ENCODE data around the gene REG1A. TPM values are rescaled to one million over a fixed set of nuclear protein-coding genes. Genes with fewer than 3 reads are reported as not detected.

REG1A gene
- total RNA-seq, 1 experiment from 2014 or later: 4.8 TPM

DNA sequence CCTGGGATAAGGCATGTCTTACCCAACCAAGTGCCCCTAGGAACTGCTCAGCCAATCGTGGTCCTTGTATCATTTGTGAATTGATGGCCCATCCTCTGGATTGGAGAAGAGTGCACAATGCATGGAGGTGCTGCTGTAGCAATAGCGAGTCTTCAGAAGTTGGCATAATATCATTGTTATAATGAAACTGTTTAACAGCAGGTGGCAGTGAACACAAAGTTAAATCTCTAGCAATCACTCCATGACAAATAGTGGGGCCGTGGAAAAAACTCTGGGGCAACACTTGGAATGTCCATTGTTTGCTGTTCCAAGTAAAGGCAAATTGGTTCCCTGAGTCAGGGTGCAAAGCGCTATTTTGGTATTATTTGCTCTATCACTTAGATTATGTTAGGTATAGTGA is 11.4 kb downstream of the REG1A start:
- ATAC-seq (no peak), DNase-seq (ENCODE audit: low spot score) (no peak)
- no peak overlapping the region for H3K4me3 Mint-ChIP-seq
- no peaks in the 10 kb centered on the region for H3K27me3 Mint-ChIP-seq (ENCODE audit: low read depth)
- ChIA-PET POLR2A (no interaction called here), CTCF (no interaction called here)
- H3K4me1 Mint-ChIP-seq: 0 out of 2 replicates have a peak, but pooled peaks cover 3% of the 10 kb centered on the region
- no peaks in the 10 kb centered on the region for H3K36me3 Mint-ChIP-seq
- H3K9me3 Mint-ChIP-seq: no peaks in the 10 kb centered on the region
- no peak overlapping the region for H3K27ac Mint-ChIP-seq
- TF ChIP-seq ZNF396 (CRISPR knock-in tag; IDR thresholded peaks at IDR 0.05; ENCODE audit: borderline replicate concordance) (no peak), SP1 (CRISPR knock-in tag; conservative IDR thresholded peaks at IDR 0.05) (no peak)
- TF ChIP-seq, protein P1, sequence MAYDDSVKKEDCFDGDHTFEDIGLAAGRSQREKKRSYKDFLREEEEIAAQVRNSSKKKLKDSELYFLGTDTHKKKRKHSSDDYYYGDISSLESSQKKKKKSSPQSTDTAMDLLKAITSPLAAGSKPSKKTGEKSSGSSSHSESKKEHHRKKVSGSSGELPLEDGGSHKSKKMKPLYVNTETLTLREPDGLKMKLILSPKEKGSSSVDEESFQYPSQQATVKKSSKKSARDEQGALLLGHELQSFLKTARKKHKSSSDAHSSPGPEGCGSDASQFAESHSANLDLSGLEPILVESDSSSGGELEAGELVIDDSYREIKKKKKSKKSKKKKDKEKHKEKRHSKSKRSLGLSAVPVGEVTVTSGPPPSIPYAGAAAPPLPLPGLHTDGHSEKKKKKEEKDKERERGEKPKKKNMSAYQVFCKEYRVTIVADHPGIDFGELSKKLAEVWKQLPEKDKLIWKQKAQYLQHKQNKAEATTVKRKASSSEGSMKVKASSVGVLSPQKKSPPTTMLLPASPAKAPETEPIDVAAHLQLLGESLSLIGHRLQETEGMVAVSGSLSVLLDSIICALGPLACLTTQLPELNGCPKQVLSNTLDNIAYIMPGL (CRISPR knock-in tag; IDR thresholded peaks at IDR 0.05): no peak

DNA sequence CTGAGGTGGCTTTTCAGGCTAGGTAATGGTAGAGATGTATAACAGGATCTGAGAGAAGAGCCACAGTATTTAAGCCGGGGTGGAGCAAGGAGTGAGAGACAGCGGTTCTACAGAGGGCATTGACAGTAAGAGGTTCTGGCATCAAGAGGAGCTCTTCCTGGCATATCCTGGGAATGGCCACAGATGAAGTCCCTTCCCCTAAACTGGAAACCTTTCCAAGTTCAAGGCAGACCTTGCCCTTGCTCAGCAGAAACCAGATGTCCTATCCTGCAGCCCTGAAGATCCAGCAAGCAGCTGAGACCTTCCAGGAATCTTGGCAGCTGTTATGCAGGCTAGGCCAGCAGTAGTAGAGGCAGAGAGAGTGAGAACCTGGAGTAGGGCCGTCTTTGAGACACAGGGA is 18.1 kb downstream of the REG1A start:
- Mint-ChIP-seq H3K4me1 (no peaks in the 10 kb centered on the region), H3K27ac (no peak overlapping the region), H3K9me3 (no peaks in the 10 kb centered on the region), H3K36me3 (no peaks in the 10 kb centered on the region), H3K27me3 (ENCODE audit: low read depth) (no peaks in the 10 kb centered on the region), H3K4me3 (no peak overlapping the region)
- no peak for DNase-seq (ENCODE audit: low spot score)
- CTCF ChIA-PET: interaction anchor here (2.8 kb wide), 1 partner anchor 98 kb away, joined by 7 read pairs; no protein-coding TSS in a partner anchor
- no peak for TF ChIP-seq TCF7 (CRISPR knock-in tag; IDR thresholded peaks at IDR 0.05; ENCODE audit: low read depth)
- no peak for TF ChIP-seq NFATC4 (CRISPR knock-in tag; IDR thresholded peaks at IDR 0.05)
- TF ChIP-seq, protein P2, sequence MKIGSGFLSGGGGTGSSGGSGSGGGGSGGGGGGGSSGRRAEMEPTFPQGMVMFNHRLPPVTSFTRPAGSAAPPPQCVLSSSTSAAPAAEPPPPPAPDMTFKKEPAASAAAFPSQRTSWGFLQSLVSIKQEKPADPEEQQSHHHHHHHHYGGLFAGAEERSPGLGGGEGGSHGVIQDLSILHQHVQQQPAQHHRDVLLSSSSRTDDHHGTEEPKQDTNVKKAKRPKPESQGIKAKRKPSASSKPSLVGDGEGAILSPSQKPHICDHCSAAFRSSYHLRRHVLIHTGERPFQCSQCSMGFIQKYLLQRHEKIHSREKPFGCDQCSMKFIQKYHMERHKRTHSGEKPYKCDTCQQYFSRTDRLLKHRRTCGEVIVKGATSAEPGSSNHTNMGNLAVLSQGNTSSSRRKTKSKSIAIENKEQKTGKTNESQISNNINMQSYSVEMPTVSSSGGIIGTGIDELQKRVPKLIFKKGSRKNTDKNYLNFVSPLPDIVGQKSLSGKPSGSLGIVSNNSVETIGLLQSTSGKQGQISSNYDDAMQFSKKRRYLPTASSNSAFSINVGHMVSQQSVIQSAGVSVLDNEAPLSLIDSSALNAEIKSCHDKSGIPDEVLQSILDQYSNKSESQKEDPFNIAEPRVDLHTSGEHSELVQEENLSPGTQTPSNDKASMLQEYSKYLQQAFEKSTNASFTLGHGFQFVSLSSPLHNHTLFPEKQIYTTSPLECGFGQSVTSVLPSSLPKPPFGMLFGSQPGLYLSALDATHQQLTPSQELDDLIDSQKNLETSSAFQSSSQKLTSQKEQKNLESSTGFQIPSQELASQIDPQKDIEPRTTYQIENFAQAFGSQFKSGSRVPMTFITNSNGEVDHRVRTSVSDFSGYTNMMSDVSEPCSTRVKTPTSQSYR (CRISPR knock-in tag; IDR thresholded peaks at IDR 0.05): no peak
- no peak for TF ChIP-seq FOXP1 (CRISPR knock-in tag; IDR thresholded peaks at IDR 0.05; ENCODE audit: borderline replicate concordance)
- POLR2A ChIA-PET: no interaction called here
- ATAC-seq: no peak

DNA sequence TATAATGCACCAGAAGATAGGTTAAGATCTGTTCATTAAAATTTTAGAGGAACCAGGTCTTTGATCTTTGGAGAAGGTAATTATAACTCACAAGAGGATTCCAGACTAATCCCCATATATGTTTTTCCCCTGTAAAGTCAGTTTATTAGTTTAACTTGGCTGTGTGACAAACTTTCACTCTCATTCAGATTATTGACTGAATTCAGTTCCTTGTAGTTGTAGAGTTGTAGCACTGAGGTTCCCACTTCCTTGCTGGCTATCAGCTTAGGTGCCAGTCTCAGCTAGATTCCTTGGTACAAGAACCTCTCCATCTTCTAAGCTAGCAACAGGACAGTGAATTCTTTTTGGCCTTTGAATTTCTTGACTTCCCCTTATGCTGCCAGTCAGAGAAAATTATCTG is 19.1 kb downstream of the REG1A start:
- H3K4me3 Mint-ChIP-seq: no peak overlapping the region
- CTCF ChIA-PET: interaction anchor here (2.8 kb wide), 1 partner anchor 99 kb away, joined by 7 read pairs; no protein-coding TSS in a partner anchor
- ATAC-seq: no peak
- no peak for TF ChIP-seq FOXP1 (CRISPR knock-in tag; IDR thresholded peaks at IDR 0.05; ENCODE audit: borderline replicate concordance)
- TF ChIP-seq, protein P3, sequence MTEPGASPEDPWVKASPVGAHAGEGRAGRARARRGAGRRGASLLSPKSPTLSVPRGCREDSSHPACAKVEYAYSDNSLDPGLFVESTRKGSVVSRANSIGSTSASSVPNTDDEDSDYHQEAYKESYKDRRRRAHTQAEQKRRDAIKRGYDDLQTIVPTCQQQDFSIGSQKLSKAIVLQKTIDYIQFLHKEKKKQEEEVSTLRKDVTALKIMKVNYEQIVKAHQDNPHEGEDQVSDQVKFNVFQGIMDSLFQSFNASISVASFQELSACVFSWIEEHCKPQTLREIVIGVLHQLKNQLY (CRISPR knock-in tag; IDR thresholded peaks at IDR 0.05): no peak
- TF ChIP-seq ETV6 (CRISPR knock-in tag; IDR thresholded peaks at IDR 0.05): no peak
- no peak for TF ChIP-seq SMAD3 (CRISPR knock-in tag; IDR thresholded peaks at IDR 0.05; ENCODE audit: borderline replicate concordance)
- TF ChIP-seq ZNF423 (CRISPR knock-in tag; IDR thresholded peaks at IDR 0.05): no peak
- no peak for TF ChIP-seq KAT7 (CRISPR knock-in tag; IDR thresholded peaks at IDR 0.05; ENCODE audit: borderline replicate concordance)
- TF ChIP-seq, protein P1 (CRISPR knock-in tag; IDR thresholded peaks at IDR 0.05): no peak
- TF ChIP-seq, protein P4, sequence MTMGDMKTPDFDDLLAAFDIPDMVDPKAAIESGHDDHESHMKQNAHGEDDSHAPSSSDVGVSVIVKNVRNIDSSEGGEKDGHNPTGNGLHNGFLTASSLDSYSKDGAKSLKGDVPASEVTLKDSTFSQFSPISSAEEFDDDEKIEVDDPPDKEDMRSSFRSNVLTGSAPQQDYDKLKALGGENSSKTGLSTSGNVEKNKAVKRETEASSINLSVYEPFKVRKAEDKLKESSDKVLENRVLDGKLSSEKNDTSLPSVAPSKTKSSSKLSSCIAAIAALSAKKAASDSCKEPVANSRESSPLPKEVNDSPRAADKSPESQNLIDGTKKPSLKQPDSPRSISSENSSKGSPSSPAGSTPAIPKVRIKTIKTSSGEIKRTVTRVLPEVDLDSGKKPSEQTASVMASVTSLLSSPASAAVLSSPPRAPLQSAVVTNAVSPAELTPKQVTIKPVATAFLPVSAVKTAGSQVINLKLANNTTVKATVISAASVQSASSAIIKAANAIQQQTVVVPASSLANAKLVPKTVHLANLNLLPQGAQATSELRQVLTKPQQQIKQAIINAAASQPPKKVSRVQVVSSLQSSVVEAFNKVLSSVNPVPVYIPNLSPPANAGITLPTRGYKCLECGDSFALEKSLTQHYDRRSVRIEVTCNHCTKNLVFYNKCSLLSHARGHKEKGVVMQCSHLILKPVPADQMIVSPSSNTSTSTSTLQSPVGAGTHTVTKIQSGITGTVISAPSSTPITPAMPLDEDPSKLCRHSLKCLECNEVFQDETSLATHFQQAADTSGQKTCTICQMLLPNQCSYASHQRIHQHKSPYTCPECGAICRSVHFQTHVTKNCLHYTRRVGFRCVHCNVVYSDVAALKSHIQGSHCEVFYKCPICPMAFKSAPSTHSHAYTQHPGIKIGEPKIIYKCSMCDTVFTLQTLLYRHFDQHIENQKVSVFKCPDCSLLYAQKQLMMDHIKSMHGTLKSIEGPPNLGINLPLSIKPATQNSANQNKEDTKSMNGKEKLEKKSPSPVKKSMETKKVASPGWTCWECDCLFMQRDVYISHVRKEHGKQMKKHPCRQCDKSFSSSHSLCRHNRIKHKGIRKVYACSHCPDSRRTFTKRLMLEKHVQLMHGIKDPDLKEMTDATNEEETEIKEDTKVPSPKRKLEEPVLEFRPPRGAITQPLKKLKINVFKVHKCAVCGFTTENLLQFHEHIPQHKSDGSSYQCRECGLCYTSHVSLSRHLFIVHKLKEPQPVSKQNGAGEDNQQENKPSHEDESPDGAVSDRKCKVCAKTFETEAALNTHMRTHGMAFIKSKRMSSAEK (CRISPR knock-in tag; IDR thresholded peaks at IDR 0.05; ENCODE audit: borderline replicate concordance): no peak
- TF ChIP-seq GTF2I (CRISPR knock-in tag; conservative IDR thresholded peaks at IDR 0.05): no peak
- TF ChIP-seq, protein P5, sequence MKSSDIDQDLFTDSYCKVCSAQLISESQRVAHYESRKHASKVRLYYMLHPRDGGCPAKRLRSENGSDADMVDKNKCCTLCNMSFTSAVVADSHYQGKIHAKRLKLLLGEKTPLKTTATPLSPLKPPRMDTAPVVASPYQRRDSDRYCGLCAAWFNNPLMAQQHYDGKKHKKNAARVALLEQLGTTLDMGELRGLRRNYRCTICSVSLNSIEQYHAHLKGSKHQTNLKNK (CRISPR knock-in tag; IDR thresholded peaks at IDR 0.05): no peak
- no peak for TF ChIP-seq ZBTB21 (CRISPR knock-in tag; IDR thresholded peaks at IDR 0.05; ENCODE audit: borderline replicate concordance)
- TF ChIP-seq PRRX2 (CRISPR knock-in tag; IDR thresholded peaks at IDR 0.05): no peak
- no peak for TF ChIP-seq EMX1 (CRISPR knock-in tag; IDR thresholded peaks at IDR 0.05)
- TF ChIP-seq NFYB (CRISPR knock-in tag; conservative IDR thresholded peaks at IDR 0.05; ENCODE audit: low read depth): no peak
- no peak for TF ChIP-seq ZNF416 (CRISPR knock-in tag; IDR thresholded peaks at IDR 0.05)
- TF ChIP-seq OVOL2 (CRISPR knock-in tag; IDR thresholded peaks at IDR 0.05; ENCODE audit: borderline replicate concordance): no peak

More for the DNA sequence above, 19.1 kb downstream of the REG1A start:
- POLR2A ChIA-PET: no interaction called here
- Mint-ChIP-seq H3K27ac (no peak overlapping the region), H3K4me1 (no peaks in the 10 kb centered on the region), H3K9me3 (no peaks in the 10 kb centered on the region), H3K27me3 (ENCODE audit: low read depth) (no peaks in the 10 kb centered on the region), H3K36me3 (no peaks in the 10 kb centered on the region)
- DNase-seq (ENCODE audit: low spot score): no peak
